Lower leg skin (tissue), 4 donors: ENCODE measurements around the gene NRIP2. TPM values are rescaled to one million over a fixed set of nuclear protein-coding genes. Genes with fewer than 3 reads are reported as not detected.

ENCODE experiments used
- DNase-seq, 2 donors: peaks; one replicate each; pipeline ENCODE4 v3.0.0-alpha.2; 2019; ENCODE audit warnings: low spot score in 2 of 2
- H3K4me3 ChIP-seq: fragments of 200-600 bp; sonication (generic); 2 replicates; pipeline ENCODE4 v1.5.1; 2017; ENCODE audit warnings: mild to moderate bottlenecking, low read depth; ENCODE audit not compliant: poor library complexity, severe bottlenecking
- CTCF ChIP-seq, 3 donors: fragments of 450-650 bp; IDR thresholded peaks; one replicate each; pipeline ENCODE4 v1.5.1; 2016; ENCODE audit warnings: antibody characterized with exemption in 3 of 3, mild to moderate bottlenecking in 3 of 3, moderate library complexity in 2 of 3
- POLR2A ChIP-seq, 2 donors: fragments of 450-650 bp; IDR thresholded peaks; one replicate each; pipeline ENCODE4 v1.6.1; 2016 to 2017; ENCODE audit warnings: antibody characterized with exemption in 2 of 2, mild to moderate bottlenecking in 1 of 2, moderate library complexity in 1 of 2
- WGBS, 2 donors: methylation state at CpG; one replicate each; pipeline ENCODE4 v1.1.5; 2018; 5-methylcytosine and 5-hydroxymethylcytosine counted together
- intact Hi-C: fragments of 100-400 bp; cut with DNase I; formaldehyde crosslinking; loops from one replicate; pipeline ENCODE4 v1.15.0; 2023; ENCODE audit warnings: low total_unique reads
- total RNA-seq, 4 donors: library from RNA; depleted of rRNA; stranded (reverse); fragments of >200 nt; gene quantifications; one replicate each; pipeline ENCODE4 v1.1.0, GENCODE V29; 2016

The NRIP2 gene
- total RNA-seq, 4 donors from 2014 or later = 0.17 to 1.9 (median 0.79) TPM

- intact Hi-C loops = no loop called here
- WGBS, 2 donors = 83 to 87% methylated on average over 7 to 9 of the region's 9 CpGs
- no peak for DNase-seq
- TF ChIP-seq CTCF (IDR thresholded peaks at IDR 0.05) = no peak
- TF ChIP-seq POLR2A (IDR thresholded peaks at IDR 0.05) = no peak
- no peak overlapping the region for H3K4me3 ChIP-seq
These were observed 14.4 kb downstream of the NRIP2 start for GRCh38 chr12:2820432-2820831.

GRCh38 chr12:2819810-2820209 lies 15.0 kb downstream of the NRIP2 start:
- TF ChIP-seq POLR2A (IDR thresholded peaks at IDR 0.05) (no peak), CTCF (IDR thresholded peaks at IDR 0.05) (no peak)
- WGBS, 2 donors = 92 to 96% methylated on average over 15 of the region's 15 CpGs
- intact Hi-C loops = no loop called here
- H3K4me3 ChIP-seq = no peak overlapping the region
- DNase-seq = no peak

DNA sequence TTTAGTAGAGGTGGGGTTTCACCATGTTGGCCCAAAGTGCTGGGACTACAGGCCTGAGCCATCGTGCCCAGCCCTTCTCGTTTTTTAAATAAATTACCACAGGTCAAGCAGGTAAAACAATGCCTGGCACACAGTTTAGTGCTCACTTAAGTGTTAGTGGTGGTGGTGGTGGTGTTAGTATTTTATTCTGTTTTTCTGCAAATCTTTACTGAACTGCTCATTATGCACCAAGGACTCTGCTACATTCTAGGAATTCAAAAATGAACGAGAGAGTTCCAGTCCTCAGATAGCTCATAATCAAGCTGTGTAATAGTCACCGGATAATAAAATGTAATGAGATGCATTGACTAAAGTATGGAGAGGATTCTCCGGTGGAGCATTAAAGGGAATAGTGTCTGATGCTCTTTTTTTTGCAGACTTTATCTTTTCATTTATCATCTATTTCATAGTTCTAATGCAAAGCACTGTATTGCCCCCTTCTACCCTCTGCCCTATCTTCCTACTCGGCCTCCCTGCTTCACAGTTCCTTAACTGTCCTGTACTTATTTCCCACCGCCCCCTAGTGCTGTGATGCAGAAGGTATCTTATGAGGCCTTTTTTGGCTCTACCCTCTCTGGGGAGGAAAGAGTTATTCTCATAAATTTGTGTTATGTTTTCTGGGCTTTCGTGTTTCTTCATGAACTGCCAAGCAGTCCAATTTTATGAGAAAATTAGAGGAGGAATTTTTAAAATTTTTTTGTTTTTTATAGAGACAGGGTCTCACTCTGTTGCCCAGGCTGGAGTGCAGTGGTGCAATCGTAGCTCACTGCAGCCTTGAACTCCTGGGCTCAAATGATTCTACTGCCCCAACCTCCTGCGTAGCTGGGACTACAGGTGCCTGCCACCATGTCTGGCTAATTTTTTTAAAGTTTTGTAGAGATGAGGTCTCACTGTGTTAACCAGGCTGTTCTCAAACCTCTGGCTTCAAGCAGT lies 21.3 kb downstream of the NRIP2 start:
- TF ChIP-seq POLR2A (IDR thresholded peaks at IDR 0.05) (no peak), CTCF (IDR thresholded peaks at IDR 0.05) (no peak)
- DNase-seq = peak in 1 of 2 donors; percentile 34
- H3K4me3 ChIP-seq = peak overlapping the region; percentile 61
- 15% methylated on average over 10 of the region's 10 CpGs for WGBS, 2 donors
- intact Hi-C loops = loop anchor here (5.0 kb wide), 1 partner anchor 981 kb away; no protein-coding TSS in a partner anchor

DNA sequence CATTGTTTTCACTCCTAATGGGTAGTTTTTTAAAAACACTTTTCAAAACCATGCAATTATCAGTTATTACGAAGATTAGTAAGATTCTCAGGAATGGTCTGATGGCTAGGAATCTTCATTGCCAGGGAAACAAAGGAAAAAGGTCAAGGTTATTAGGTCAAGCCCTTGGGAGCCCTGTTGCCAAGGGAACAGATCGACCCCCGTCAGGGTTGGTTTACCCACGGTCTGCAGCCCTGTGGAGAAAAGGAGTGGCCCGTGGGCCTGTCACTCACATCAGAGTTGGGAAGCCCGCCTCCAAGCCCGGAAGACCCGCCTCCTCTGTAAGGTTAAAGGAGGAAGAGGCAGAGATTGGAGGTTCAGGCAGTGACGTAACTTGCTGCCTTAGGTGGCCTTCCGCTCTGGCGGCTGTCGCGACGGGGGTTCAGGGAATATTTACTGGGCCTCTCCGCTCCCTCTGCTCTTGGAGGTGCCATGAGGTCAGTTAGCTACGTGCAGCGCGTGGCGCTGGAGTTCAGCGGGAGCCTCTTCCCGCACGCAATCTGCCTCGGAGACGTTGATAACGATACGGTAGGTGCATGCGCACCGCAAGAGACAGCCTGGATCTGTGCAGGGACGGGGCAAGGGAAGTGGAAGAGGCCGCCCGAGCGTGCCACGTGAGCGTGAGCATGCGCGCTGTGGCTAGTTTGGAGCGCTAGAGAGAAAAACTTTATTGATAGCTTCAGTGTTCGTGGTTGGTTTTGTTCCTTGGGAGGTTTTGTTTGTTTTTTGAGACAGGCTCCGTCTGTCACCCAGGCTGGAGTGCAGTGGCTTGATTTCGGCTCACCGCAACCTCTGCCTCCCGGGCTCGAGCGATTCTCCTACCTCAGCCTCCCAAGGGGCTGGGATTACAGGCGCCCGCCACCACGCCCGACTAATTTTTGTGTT lies 22.3 kb downstream of the NRIP2 start, which contains the start of gene ITFG2:
TSS of gene ITFG2 (plus strand) at position 379 of the 924 bp plus-strand sequence. CDS start at position 472, 93 bp downstream.
- H3K4me3 ChIP-seq = peak within 1 kb of the TSS; percentile 61
- TF ChIP-seq POLR2A (IDR thresholded peaks at IDR 0.05) = no peak
- peak in 1 of 3 donors; percentile 43 for TF ChIP-seq CTCF (IDR thresholded peaks at IDR 0.05)
- intact Hi-C loops = loop anchor here (5.0 kb wide), 1 partner anchor 980 kb away; no protein-coding TSS in a partner anchor
- 0% methylated on average over 43 to 48 of the region's 48 CpGs for WGBS, 2 donors
- peak; percentile 99 for DNase-seq

GRCh38 chr12:2811801-2812200 lies 23.0 kb downstream of the NRIP2 start:
- intact Hi-C loops = loop anchor here (5.0 kb wide), 1 partner anchor 980 kb away; no protein-coding TSS in a partner anchor
- 55 to 62% methylated on average over 5 of the region's 5 CpGs for WGBS, 2 donors
- no peak for TF ChIP-seq CTCF (IDR thresholded peaks at IDR 0.05)
- TF ChIP-seq POLR2A (IDR thresholded peaks at IDR 0.05) = no peak
- no peak overlapping the region for H3K4me3 ChIP-seq
- no peak for DNase-seq
